Breast epithelium (tissue), 4 donors: ENCODE data around the gene INHBB. TPM values are rescaled to one million over a fixed set of nuclear protein-coding genes. Genes with fewer than 3 reads are reported as not detected.
A peak's percentile ranks its signal among the peaks of the same experiment; 100 is the strongest.

Experiments
- DNase-seq, 2 donors: peaks; one replicate each; pipeline ENCODE4 v3.0.0-alpha.2; 2019; ENCODE audit warnings: low spot score in 2 of 2
- H3K27ac ChIP-seq, 2 donors: fragments of 200-600 bp; sonication (generic) in 1 of 2; one replicate each; pipeline ENCODE4 v1.5.1; 2016 to 2019; ENCODE audit warnings: mild to moderate bottlenecking in 1 of 2
- H3K27me3 ChIP-seq, 2 donors: fragments of 200-600 bp; sonication (generic) in 1 of 2; one replicate each; pipeline versions ENCODE4 v1.5.1 to v1.6.0; 2017 to 2019; ENCODE audit warnings: control low read depth in 1 of 2, mild to moderate bottlenecking in 1 of 2
- H3K36me3 ChIP-seq: fragments of 200-600 bp; one replicate; pipeline ENCODE4 v1.5.1; 2019
- H3K4me1 ChIP-seq, 2 donors: fragments of 200-600 bp; sonication (generic); one replicate each; pipeline ENCODE4 v1.5.1; 2016 to 2019; ENCODE audit warnings: control low read depth in 1 of 2
- H3K4me3 ChIP-seq, 3 donors: fragments of 200-600 bp; sonication (generic); 1 replicate in 2 of 3; 2 replicates in 1 of 3; pipeline ENCODE4 v1.5.1; 2016 to 2019; ENCODE audit warnings: mild to moderate bottlenecking in 3 of 3, moderate library complexity in 2 of 3
- H3K9me3 ChIP-seq, 2 donors: fragments of 200-600 bp; sonication (generic) in 1 of 2; one replicate each; pipeline ENCODE4 v1.5.1; 2016 to 2019; ENCODE audit warnings: control low read depth in 1 of 2
- POLR2A ChIP-seq: fragments of 450-650 bp; IDR thresholded peaks from one replicate; pipeline ENCODE4 v1.6.1; 2016; ENCODE audit warnings: antibody characterized with exemption, mild to moderate bottlenecking, moderate library complexity
- POLR2AphosphoS5 ChIP-seq, 3 donors: sonication (generic); formaldehyde crosslinking; IDR thresholded peaks; one replicate each; pipeline ENCODE4 v1.6.1; 2017; ENCODE audit warnings: antibody characterized with exemption in 3 of 3
- intact Hi-C: fragments of 100-400 bp; cut with DNase I; formaldehyde crosslinking; loops from one replicate; pipeline ENCODE4 v1.15.1; 2023; ENCODE audit warnings: low total_unique reads
- total RNA-seq, 3 donors: library from RNA; depleted of rRNA; stranded (reverse); fragments of >200 nt; gene quantifications; one replicate each; pipeline ENCODE4 v1.1.0, GENCODE V29; 2016
- TF ChIP-seq, protein P1 (sequence below), 3 donors: fragments of 450-650 bp; IDR thresholded peaks; one replicate each; pipeline ENCODE4 v1.5.1; 2016 to 2017; ENCODE audit warnings: antibody characterized with exemption in 3 of 3, mild to moderate bottlenecking in 3 of 3, moderate library complexity in 3 of 3

INHBB gene
- 10 to 100 TPM; 35.0 to 60.6 (median 42.3) TPM for total RNA-seq

DNA sequence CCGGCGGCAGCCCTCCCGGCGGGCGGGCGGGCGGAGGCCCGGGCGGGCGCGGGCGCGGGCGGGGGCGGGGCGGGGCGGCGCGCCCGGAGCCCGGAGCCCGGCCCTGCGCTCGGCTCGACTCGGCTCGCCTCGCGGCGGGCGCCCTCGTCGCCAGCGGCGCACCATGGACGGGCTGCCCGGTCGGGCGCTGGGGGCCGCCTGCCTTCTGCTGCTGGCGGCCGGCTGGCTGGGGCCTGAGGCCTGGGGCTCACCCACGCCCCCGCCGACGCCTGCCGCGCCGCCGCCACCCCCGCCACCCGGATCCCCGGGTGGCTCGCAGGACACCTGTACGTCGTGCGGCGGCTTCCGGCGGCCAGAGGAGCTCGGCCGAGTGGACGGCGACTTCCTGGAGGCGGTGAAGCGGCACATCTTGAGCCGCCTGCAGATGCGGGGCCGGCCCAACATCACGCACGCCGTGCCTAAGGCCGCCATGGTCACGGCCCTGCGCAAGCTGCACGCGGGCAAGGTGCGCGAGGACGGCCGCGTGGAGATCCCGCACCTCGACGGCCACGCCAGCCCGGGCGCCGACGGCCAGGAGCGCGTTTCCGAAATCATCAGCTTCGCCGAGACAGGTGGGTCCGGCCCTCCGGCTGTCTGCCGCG, at the start of gene INHBB:
Gene INHBB, plus strand, starts transcription at position 111 of the 641 bp plus-strand sequence. Its CDS starts 53 bp downstream, at position 164.
- H3K36me3 ChIP-seq: no peaks in the 10 kb centered on the region
- no peak for TF ChIP-seq POLR2AphosphoS5 (IDR thresholded peaks at IDR 0.05)
- TF ChIP-seq POLR2A: no peak
- TF ChIP-seq, protein P1, sequence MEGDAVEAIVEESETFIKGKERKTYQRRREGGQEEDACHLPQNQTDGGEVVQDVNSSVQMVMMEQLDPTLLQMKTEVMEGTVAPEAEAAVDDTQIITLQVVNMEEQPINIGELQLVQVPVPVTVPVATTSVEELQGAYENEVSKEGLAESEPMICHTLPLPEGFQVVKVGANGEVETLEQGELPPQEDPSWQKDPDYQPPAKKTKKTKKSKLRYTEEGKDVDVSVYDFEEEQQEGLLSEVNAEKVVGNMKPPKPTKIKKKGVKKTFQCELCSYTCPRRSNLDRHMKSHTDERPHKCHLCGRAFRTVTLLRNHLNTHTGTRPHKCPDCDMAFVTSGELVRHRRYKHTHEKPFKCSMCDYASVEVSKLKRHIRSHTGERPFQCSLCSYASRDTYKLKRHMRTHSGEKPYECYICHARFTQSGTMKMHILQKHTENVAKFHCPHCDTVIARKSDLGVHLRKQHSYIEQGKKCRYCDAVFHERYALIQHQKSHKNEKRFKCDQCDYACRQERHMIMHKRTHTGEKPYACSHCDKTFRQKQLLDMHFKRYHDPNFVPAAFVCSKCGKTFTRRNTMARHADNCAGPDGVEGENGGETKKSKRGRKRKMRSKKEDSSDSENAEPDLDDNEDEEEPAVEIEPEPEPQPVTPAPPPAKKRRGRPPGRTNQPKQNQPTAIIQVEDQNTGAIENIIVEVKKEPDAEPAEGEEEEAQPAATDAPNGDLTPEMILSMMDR (IDR thresholded peaks at IDR 0.05): no peak
- peak within 1 kb of the TSS; percentile 83 to 95 for H3K27ac ChIP-seq
- no peaks in the 10 kb centered on the region for H3K9me3 ChIP-seq
- peaks cover 0 to 8% of the 10 kb centered on the region in 2 donors for H3K4me1 ChIP-seq
- H3K4me3 ChIP-seq: peak within 1 kb of the TSS; percentile 55 to 95 (median 75)
- peaks cover 0 to 3% of the 10 kb centered on the region in 2 donors for H3K27me3 ChIP-seq
- intact Hi-C loops: loop anchor here (10.0 kb wide), 1 partner anchor 179 kb away; no protein-coding TSS in a partner anchor
- DNase-seq: no peak

DNA sequence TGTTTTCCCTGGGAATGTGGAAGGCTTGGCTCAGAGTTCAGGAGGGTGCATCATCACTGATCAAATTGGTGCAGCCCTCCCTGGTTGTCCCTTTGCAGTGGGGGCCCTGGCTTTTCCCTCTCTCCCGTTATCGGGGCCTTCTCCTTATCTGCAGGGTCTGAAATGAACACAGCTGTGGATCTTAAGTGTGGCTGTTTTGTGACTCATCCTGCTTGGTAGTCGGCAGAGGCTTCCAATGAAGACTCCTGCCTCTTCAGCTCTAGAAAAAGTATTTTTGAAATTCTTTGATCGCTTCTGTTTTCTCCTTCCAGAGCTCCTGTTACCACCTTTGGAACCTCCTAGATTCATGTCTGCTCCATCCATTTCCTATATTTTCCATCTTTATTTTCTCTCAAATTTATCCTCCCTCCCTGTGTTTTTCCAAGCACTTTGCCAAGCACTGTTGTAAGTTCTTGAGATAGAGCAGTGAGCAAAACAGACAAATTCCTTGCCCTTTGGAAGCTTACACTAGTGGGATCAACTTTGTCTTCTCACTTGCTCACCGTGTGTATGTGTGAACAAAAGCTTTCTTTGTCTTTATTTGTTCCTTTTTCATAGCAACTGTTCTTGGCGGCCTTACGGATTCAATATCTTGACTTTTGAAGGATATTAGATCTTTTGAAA, 47.6 kb upstream of the INHBB start:
- Histone ChIP-seq H3K4me1 (no peaks in the 10 kb centered on the region), H3K36me3 (no peaks in the 10 kb centered on the region), H3K27ac (no peak overlapping the region), H3K4me3 (no peak overlapping the region), H3K27me3 (no peaks in the 10 kb centered on the region), H3K9me3 (no peaks in the 10 kb centered on the region)
- no peak for DNase-seq
- TF ChIP-seq, protein P1 (IDR thresholded peaks at IDR 0.05): no peak
- TF ChIP-seq POLR2AphosphoS5 (IDR thresholded peaks at IDR 0.05): no peak
- no peak for TF ChIP-seq POLR2A
- intact Hi-C loops: loop anchor here (5.0 kb wide), 1 partner anchor 924 kb away; no protein-coding TSS in a partner anchor

DNA sequence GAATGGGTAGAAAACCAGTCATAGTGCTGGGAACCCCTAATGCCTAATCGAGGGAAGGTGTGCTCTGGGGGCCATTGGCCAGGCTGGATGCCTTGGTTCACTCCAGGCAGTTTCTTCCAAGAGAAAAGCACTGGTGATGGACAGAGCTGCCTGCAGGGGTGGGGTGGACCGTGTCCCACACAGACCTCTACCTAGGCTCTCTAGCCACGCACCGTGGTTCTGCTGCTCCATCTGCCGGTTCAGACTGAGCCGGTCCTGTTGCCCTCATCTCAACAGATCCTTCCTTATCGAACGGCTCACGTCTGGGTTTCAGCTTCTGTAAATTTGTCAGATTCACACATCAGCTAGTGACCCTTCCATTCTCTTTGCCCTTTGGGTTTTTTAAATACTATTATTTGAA, 46.9 kb upstream of the INHBB start:
- no peaks in the 10 kb centered on the region for H3K4me1 ChIP-seq
- no peak overlapping the region for H3K4me3 ChIP-seq
- intact Hi-C loops: loop anchor here (5.0 kb wide), 1 partner anchor 923 kb away; no protein-coding TSS in a partner anchor
- DNase-seq: no peak
- H3K27me3 ChIP-seq: no peaks in the 10 kb centered on the region
- TF ChIP-seq, protein P1 (IDR thresholded peaks at IDR 0.05): no peak
- TF ChIP-seq POLR2AphosphoS5 (IDR thresholded peaks at IDR 0.05) (no peak), POLR2A (no peak)
- H3K9me3 ChIP-seq: no peaks in the 10 kb centered on the region
- H3K27ac ChIP-seq: no peak overlapping the region
- no peaks in the 10 kb centered on the region for H3K36me3 ChIP-seq

DNA sequence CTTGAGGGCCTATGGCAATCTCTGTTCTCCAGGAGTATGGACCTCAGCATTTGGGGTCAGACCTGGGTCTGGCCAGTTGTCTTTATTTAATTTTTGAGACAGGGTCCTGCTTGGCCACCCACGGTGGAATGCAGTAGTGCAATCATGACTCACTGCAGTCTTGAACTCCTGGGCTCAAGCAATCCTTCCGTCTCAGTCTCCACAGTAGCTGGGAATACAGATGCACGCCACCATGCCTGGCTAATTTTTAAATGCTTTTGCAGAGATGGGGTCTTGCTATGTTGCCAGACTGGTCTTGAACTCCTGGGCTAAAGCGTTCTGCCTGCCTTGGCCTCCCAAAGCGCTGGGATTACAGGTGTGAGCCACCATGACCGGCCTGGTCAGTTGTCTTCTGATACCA, 46.4 kb upstream of the INHBB start:
- no peak overlapping the region for H3K27ac ChIP-seq
- no peaks in the 10 kb centered on the region for H3K27me3 ChIP-seq
- intact Hi-C loops: loop anchor here (5.0 kb wide), 1 partner anchor 923 kb away; no protein-coding TSS in a partner anchor
- H3K4me1 ChIP-seq: no peaks in the 10 kb centered on the region
- no peak overlapping the region for H3K4me3 ChIP-seq
- DNase-seq: no peak
- no peaks in the 10 kb centered on the region for H3K9me3 ChIP-seq
- TF ChIP-seq POLR2AphosphoS5 (IDR thresholded peaks at IDR 0.05): no peak
- TF ChIP-seq, protein P1 (IDR thresholded peaks at IDR 0.05): no peak
- TF ChIP-seq POLR2A: no peak
- no peaks in the 10 kb centered on the region for H3K36me3 ChIP-seq

DNA sequence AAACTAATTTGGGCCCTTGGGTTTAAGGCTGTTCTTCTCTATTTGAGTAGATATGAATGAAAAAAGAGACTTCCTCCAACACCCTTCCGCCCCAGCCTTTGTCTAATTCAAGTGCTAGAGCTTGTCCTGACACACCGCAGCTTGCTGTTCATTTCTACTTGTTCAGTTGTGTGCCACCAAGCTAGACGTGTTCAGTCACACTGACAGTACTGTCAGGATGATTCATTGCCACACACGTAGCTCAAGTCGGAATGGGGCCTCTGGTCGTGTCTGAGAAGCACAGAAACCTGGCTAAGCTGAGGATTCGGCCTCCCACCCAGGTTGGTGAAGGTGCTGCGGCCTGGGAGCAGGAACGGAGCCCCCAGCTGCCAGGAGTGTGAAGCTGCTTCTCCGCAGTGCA, 45.6 kb upstream of the INHBB start:
- Histone ChIP-seq H3K9me3 (no peaks in the 10 kb centered on the region), H3K27ac (no peak overlapping the region), H3K36me3 (no peaks in the 10 kb centered on the region), H3K4me3 (no peak overlapping the region), H3K4me1 (no peaks in the 10 kb centered on the region), H3K27me3 (no peaks in the 10 kb centered on the region)
- no peak for DNase-seq
- intact Hi-C loops: no loop called here
- TF ChIP-seq POLR2A (no peak), POLR2AphosphoS5 (IDR thresholded peaks at IDR 0.05) (no peak)
- TF ChIP-seq, protein P1 (IDR thresholded peaks at IDR 0.05): no peak
